Fibroblast of skin of right quadriceps (primary cell): ENCODE measurements around the gene RIC8A.
A peak's percentile ranks its signal among the peaks of the same experiment; 100 is the strongest.
"Not testable (repeated sequence)": the region's sequence is repeated elsewhere in the genome, so short reads cannot be mapped to it uniquely, and the experiment has no call there.

ENCODE experiments used
- DNase-seq: peaks from one replicate; pipeline ENCODE4 v3.0.0-alpha.2; 2013

The RIC8A gene

DNA sequence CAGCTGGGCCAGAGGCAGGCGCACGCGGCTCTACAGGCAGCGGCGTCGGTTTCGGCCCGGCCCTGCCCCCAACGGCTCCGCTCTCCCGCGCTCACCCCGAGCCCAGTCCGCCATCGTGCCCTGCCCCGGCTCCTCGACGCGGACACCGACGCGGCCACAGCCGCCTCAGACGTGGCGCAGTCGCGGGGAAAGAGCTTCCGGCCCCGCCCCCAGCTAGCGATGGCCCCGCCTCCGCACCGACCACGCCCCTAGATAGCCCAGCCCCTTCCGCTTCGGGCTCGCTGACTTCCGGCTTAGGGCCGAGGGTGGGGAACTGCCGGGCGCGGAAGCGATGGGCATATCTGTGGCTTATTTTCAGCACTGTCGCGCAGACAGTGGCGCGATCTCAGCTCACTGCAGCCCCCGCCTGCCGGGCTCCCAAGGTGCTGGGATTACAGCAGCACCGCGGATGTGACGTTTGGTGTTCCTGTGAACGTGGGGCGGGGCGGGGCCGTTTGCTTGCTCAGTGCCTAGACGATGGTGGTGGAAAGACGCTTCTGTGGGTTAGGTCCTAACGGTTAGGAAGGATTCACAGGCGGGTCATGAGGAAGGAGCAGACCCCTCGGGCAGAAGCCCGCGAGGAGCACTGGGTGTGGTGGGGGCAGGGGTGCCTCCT lies at the start of gene RIC8A, which contains the start of gene BET1L:
Gene RIC8A, plus strand, starts transcription at position 501 of the 655 bp plus-strand sequence. CDS start 1,147 bp downstream, outside the sequence.
Gene BET1L, minus strand, starts transcription at position 192 of the 655 bp plus-strand sequence. Its CDS starts 78 bp downstream, at position 114.
- DNase-seq = peak; percentile 99

- not testable (repeated sequence) for DNase-seq
Measured at GRCh38 chr11:180242-180641, 27.3 kb upstream of the RIC8A start.

DNA sequence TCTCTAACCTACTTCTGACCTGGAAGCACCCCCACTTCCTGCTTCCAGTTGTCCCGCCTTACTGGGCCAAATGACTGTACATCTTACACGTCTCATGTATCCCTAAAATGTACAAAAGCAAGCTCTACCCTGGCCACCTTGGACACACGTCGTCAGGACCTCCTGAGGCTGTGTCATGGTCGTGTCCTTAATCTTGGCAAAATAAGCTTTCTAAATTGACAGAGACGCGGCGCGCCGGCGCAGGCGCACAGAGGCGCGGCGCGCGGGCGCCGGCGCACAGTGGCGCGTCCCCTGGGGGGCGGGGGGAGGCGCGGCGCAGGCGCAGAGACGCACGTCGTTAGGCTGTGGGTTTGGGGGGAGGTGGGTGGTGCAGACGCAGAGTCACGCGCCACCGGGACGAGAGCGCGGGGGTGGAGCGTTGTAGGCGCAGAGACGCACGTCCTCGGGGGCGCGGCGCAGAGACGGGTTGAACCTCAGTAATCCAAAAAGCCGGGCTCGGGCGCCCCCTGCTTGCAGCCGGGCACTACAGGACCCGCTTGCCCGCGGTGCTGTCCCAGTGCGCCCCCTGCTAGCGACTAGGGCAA lies 18.2 kb upstream of the RIC8A start:
- not testable (repeated sequence) for DNase-seq

GRCh38 chr11:189843-190311 lies 17.6 kb upstream of the RIC8A start:
- DNase-seq = not testable (repeated sequence)

DNA sequence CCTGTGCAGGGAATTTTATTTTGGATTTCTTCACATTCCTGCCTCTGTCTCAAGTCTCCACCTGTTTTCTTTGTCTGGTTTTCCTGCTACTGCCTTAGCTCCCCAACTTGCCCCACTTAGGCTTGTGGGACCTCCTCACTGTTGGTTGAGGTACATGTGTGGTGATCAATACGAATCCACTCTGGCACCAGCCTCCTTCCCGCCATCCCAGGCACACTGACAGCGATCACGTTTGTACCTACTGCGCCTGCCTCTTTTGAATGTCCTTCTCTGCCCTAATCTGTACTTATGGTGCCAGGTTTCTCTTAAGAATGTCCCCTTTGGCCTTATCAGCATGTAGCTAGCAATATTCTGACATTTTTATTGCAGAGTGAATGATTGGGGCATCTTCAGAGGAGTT lies 17.0 kb upstream of the RIC8A start:
- DNase-seq = not testable (repeated sequence)

DNA sequence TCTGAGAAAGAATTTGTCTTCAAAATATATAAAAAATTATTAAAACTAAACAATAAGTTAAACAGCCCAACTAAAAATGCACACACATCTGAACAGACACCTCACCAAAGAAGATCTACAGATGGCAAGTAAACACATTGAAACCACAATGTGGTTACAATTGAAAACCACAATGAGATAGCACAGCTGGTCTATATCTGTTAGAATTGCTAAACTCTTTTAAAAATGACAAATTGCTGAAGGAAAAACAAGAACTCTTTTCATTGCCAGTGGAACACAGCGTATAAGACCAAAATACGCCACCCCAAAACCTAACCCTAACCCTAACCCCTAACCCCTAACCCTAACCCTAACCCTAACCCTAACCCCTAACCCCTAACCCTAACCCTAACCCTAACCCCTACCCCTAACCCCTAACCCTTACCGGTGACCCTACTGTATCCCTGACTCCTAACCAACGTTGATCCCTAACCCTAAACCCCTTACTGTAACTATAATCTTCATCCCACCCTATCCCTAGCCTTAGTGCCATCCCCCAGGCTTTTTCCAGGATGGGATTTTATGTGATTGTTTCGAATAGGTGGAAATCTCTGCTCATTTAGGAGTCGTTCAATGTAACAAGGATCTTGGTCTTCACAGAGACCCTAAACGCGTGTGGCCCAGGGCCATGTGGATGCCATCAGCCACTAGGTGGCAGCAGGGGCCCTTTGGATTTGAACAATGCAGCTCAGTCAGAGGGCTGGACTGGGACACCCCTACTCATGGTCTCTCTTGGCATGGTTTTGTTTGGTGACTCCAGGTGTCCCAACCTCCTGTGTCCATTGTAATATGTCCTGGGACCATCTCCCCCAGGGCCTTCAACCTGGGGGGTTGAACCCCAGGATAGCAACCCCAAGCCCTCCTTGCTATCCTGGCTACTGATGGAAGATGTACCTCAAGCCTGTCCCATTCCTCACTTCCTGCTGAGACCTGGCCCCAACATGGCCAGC lies 15.7 kb upstream of the RIC8A start:
- not testable (repeated sequence) for DNase-seq

DNA sequence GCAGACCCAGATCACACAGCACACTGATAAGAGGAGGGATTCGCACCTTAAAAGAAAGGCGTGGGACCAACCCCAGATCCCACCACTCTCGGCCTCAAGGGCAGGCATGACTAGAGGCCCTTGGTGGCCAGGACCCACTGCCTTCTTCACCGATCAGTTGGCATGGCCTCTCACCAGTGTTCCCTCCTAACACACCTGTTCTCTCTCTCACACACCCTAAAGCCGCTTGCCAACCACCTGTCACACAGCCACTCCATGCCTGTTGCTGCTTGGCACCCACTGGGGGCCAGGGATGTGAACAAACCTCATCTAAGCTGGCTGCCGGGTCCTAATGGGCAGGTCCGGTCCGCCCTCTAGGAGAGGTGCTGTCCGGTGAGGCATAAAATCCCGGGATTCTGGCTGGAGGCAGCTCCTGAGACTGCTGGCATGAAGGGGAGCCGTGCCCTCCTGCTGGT lies 14.8 kb upstream of the RIC8A start, which contains the start of gene SCGB1C1:
Gene SCGB1C1, plus strand, starts transcription at position 405 of the 455 bp plus-strand sequence. Its CDS starts 22 bp downstream, at position 427.
- not testable (repeated sequence) for DNase-seq

DNA sequence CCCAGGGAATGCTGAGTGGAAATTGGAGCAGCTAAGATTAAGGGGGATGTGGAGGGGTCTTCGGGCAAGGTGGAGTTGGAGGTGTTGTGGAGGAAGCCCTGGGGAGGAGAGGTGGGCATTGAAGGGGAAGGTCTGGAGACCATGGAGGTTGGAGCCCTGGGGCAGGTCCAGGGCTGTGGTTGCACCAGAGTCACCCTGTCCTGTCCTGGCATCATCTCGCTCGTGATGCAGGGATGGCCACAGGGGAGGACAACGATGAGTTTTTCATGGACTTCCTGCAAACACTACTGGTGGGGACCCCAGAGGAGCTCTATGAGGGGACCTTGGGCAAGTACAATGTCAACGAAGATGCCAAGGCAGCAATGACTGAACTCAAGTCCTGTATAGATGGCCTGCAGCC lies 14.0 kb upstream of the RIC8A start:
- not testable (repeated sequence) for DNase-seq

DNA sequence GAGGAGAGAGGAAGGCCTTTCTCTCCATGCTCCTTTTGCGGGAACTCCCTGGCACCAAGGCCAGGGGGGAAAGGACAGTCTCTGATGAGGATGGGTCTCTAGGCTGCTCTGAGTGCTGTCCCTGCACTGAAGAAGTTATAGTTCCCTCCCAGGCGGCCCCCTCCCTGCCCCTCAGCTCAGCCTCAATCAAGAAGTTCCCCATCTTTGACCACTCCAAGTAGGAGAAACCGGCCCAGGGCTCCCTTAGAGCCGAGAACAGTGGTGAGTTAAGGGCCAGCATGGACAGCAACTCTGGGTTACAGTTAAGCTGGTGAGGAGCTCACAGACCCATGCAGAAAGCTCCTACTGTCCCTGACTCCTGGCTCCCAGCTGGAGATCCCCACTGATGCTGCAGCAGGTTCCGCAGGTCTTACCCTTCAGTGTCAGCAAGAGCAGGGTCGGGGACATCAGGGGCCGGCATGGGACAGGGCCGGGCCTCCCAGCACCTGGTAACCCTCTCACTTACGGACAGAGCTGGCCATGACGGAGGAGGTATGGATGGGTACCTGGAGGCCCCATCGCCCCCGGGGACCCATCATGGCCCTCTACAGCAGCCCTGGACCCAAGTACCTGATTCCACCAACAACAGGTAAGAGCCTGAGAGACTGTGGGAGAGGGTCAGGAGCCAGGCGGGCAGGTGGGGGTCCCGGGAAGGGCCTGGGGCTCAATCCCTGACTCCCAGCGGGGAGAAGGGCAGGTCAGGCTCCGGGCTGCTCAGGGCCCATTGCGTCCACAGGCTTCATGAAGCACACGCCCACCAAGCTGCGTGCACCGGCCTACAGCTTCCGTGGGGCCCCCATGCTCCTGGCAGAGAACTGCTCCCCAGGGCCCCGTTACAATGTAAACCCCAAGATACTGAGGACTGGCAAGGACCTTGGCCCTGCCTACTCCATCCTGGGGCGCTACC lies 10.4 kb upstream of the RIC8A start:
- DNase-seq = no peak

- DNase-seq = no peak
Measured at GRCh38 chr11:197741-198235, 9.7 kb upstream of the RIC8A start.

- DNase-seq = no peak
Measured at GRCh38 chr11:198236-198806, 9.2 kb upstream of the RIC8A start.

GRCh38 chr11:199004-199581 lies 8.4 kb upstream of the RIC8A start:
- DNase-seq = no peak

DNA sequence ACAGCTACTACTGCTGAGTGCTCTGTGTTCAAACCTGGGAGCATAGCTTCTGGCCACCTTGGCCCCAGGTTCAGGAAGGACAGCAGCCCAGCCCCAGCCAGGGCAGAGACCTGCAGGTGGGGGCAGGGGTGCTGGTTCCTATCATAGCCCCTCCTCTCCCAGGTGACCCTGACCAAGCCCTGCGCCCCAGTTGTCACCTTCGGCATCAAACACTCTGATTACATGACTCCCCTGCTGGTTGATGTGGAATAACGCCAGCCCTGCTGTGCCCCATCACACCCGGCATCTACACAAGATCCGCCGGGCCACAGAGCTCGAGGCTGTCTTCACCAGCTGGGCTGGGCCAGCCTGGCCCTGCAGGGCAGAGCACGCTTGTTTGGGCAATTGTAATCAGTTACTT lies 7.7 kb upstream of the RIC8A start:
- DNase-seq = no peak

DNA sequence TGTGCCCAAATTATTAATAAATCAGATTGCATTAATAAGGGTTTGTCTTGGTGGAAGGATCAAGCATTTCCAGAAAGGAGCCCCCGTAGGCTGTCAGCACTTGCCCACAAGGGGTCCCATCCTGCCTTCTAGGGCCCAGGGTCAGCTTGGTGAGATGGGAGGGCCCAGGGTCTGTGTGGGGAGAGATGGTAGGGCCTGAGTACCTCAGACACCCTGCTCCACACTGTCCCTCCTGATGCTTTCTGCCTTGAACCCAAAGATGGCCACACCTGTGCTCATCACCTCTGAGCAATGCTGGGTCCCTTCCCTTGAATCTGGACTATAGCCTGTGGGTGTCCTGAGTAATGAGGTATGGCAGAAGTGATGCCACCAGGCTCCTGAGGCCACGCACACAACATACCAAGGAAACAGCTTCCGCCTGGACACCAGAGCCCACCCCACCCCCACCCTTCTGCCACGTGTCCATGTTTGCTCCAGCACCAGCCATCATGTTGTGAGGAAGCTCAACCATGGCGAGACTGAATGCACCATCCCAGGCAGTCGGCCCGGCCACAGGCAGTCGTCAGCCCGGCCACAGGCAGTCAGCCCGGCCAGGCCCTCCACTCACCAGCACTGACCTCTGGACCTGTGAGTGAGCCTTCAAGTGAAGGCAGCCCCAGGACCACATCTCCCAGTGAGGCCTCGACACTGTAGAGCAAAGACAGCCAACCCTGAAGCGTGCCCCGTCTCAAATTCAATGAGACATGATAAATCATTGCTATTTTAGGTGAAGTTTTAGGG lies 7.1 kb upstream of the RIC8A start:
- no peak for DNase-seq

GRCh38 chr11:201966-202365 lies 5.5 kb upstream of the RIC8A start:
- DNase-seq = no peak

DNA sequence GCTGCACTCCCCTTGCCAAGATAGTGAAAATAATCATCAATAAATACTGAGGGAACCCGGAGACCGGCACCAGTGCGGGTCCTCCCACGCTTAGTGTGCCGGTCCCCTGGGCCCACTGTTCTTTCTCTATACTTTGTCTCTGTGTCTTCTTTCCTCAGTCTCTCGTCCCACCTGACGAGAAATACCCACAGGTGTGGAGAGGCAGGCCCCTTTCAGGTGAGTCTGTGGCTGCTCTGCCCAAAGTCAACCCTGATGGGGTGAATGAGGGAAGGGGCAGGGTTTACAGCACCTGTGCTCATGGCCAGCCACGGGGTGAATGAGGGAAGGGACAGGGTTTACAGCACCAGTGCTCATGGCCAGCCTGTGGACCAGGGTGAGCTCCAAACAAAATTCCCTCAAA lies 5.0 kb upstream of the RIC8A start:
- DNase-seq = no peak

DNA sequence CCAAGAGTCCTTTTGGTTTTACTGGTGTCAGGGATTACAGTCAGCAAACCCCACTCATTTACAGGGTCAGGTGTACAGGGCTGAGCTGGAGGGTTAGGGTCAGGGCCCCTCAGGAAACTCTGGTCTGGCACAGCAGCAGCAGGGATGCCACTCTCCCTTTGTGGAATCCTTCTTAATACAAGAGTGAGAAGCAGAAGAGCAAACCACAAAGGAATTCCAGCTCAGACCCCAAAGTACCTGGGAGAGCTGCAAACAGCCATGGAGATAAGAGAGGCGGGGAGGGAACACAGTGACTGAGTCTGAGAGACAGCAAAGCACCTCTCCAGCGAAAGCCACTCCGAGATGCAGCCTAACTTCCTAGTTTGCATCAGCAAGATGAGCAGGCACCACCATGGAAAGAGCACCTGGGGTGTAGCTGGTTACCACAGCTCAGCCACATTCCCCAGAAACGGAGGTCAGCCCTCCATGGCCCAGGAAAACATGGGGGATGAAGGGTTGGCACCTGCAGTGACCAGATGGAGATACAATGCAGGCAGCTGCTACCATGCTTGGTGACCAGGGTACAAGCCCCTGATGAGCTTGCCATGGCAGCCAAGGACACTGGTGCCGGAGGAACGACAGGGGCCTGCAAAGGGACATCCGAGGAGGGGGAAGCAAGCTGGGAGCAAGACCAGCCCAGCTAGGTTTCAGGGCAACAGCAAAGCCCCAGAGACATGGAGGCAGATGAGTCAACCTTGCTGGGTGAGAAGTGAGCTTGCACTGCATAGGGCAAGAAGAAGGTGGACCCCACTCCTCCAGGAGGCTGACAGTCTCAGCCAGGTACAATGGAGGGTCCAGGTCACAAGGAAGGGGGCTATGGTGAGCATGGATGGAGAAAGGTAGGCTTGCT lies 4.2 kb upstream of the RIC8A start:
- no peak for DNase-seq

- no peak for DNase-seq
Measured at GRCh38 chr11:203945-204586, 3.4 kb upstream of the RIC8A start.
